ENCODE data around the gene PRRT3.
"Not testable (repeated sequence)": the region's sequence is repeated elsewhere in the genome, so short reads cannot be mapped to it uniquely, and the experiment has no call there.

The PRRT3 gene

GRCh38 chr3:9897408-9898372 is 54.5 kb downstream of the PRRT3 start:
- DNase-seq: no peak

- not testable (repeated sequence) for DNase-seq
Observed at GRCh38 chr3:9896755-9897407, 55.3 kb downstream of the PRRT3 start.

GRCh38 chr3:9895715-9896114 is 56.5 kb downstream of the PRRT3 start:
- not testable (repeated sequence) for DNase-seq

Measured in SW 1271 (cell line).